Endothelial cell of umbilical vein (primary cell): Measurements from ENCODE around the gene SPATA7. TPM values are rescaled to one million over a fixed set of nuclear protein-coding genes. Genes with fewer than 3 reads are reported as not detected.

Experiments used
- BruUV-seq: library from RNA; stranded (reverse); fragments of 400-500 nt; replicated peaks from 2 replicates; lab custom pipeline; 2021; lab: Mats Ljungman, UMichigan
- CTCF ChIA-PET: fragments of 300-600, 350-600 bp; sonication (Branson Sonifier 250); formaldehyde crosslinking; loops from one replicate; lab custom pipeline; 2021; ENCODE audit warnings: antibody characterized with exemption, inconsistent platforms; lab: Charles Lee
- POLR2A ChIA-PET: fragments of 300-600, 350-600 bp; sonication (Branson Sonifier 250); formaldehyde crosslinking; loops from one replicate; lab custom pipeline; 2021; ENCODE audit warnings: antibody characterized with exemption, inconsistent platforms; lab: Charles Lee
- DNase-seq: peaks from one replicate; pipeline ENCODE4 v3.0.0-alpha.2; 2011; ENCODE audit warnings: low read depth, low spot score
- FAIRE-seq: peaks from 2 replicates; lab custom pipeline; 2011; peaks lifted over from hg19 to GRCh38; lab: Jason Lieb, UNC
- H2AFZ ChIP-seq: 2 replicates; pipeline ENCODE4 v1.6.0; 2012; ENCODE audit warnings: low read depth, low read length, control low read depth, inconsistent platforms
- H3K27ac ChIP-seq: 2 replicates; pipeline ENCODE4 v1.5.1; 2011; ENCODE audit warnings: low read depth, mild to moderate bottlenecking, control low read depth, low read length, moderate library complexity; ENCODE audit not compliant: insufficient read depth
- H3K27me3 ChIP-seq, 2 experiments: 2 replicates each; pipeline versions ENCODE4 v1.6.0 to v1.6.1; 2011; ENCODE audit warnings: low read length in 2 of 2, mixed read lengths in 1 of 2; ENCODE audit not compliant: control insufficient read depth in 2 of 2, insufficient read depth in 2 of 2
- H3K36me3 ChIP-seq, 2 experiments: 2 replicates in 1 of 2; 3 replicates in 1 of 2; pipeline ENCODE4 v1.5.1; 2011; ENCODE audit warnings: low read length in 2 of 2, mild to moderate bottlenecking in 1 of 2, moderate library complexity in 1 of 2; ENCODE audit not compliant: control insufficient read depth in 2 of 2, insufficient read depth in 2 of 2; ENCODE audit errors: extremely low read depth in 1 of 2
- H3K4me1 ChIP-seq: 3 replicates; pipeline ENCODE4 v1.5.1; 2011; ENCODE audit warnings: mild to moderate bottlenecking, low read length; ENCODE audit not compliant: control insufficient read depth, insufficient read depth; ENCODE audit errors: extremely low read depth
- H3K4me2 ChIP-seq: 2 replicates; pipeline ENCODE4 v1.6.1; 2011; ENCODE audit warnings: low read length, control low read depth, mixed read lengths; ENCODE audit not compliant: insufficient read depth
- H3K4me3 ChIP-seq, 3 experiments: fragments of 200-600 bp in 1 of 3; sonication (generic), shearing (Covaris generic) in 1 of 3; replicated peaks in 1 of 3; 2 replicates each; pipeline ENCODE4 v1.5.1; 2011 to 2016; ENCODE audit warnings: control low read depth in 3 of 3, low read length in 3 of 3, mild to moderate bottlenecking in 2 of 3, inconsistent platforms in 1 of 3, low read depth in 1 of 3, moderate library complexity in 1 of 3; ENCODE audit not compliant: insufficient read depth in 1 of 3
- H3K79me2 ChIP-seq: 2 replicates; pipeline ENCODE4 v1.6.0; 2012; ENCODE audit warnings: low read length, inconsistent platforms; ENCODE audit not compliant: control insufficient read depth, insufficient read depth
- H3K9ac ChIP-seq: replicated peaks from 2 replicates; pipeline ENCODE3; 2011; ENCODE audit warnings: low read length, control low read depth; ENCODE audit not compliant: insufficient read depth; ENCODE audit errors: extremely low read depth
- H3K9me1 ChIP-seq: replicated peaks from 3 replicates; pipeline ENCODE4 v1.6.0; 2011; ENCODE audit warnings: mild to moderate bottlenecking, low read length; ENCODE audit not compliant: control insufficient read depth, insufficient read depth; ENCODE audit errors: extremely low read depth
- H3K9me3 ChIP-seq: replicated peaks from 2 replicates; pipeline ENCODE4 v1.5.1; 2012; ENCODE audit warnings: low read length, inconsistent platforms; ENCODE audit not compliant: control insufficient read depth, insufficient read depth
- H4K20me1 ChIP-seq: replicated peaks from 2 replicates; pipeline ENCODE3; 2011; ENCODE audit warnings: mild to moderate bottlenecking, low read length; ENCODE audit not compliant: control insufficient read depth, insufficient read depth; ENCODE audit errors: extremely low read depth
- EZH2 ChIP-seq: IDR thresholded peaks from 2 replicates; pipeline ENCODE4 v1.6.1; 2012; ENCODE audit warnings: borderline replicate concordance, low read depth, mild to moderate bottlenecking, moderate library complexity, low read length, inconsistent platforms; ENCODE audit not compliant: severe bottlenecking
- FOS ChIP-seq: IDR thresholded peaks from 2 replicates; pipeline ENCODE4 v1.6.1; 2011; ENCODE audit warnings: mild to moderate bottlenecking, low read length, moderate library complexity, borderline replicate concordance; ENCODE audit not compliant: insufficient read depth
- GATA2 ChIP-seq: IDR thresholded peaks from 2 replicates; pipeline ENCODE4 v1.7.0; 2011; ENCODE audit warnings: low read depth, mild to moderate bottlenecking, moderate library complexity, mixed read lengths, low read length; ENCODE audit not compliant: insufficient read length, insufficient read depth
- JUN ChIP-seq: IDR thresholded peaks from 2 replicates; pipeline ENCODE4 v1.6.1; 2011; ENCODE audit warnings: borderline replicate concordance, low read depth; ENCODE audit not compliant: insufficient read length, insufficient read depth
- MYC ChIP-seq: IDR thresholded peaks from one replicate; pipeline ENCODE4 v1.6.1; 2011; ENCODE audit warnings: mild to moderate bottlenecking, low read depth, low read length
- POLR2A ChIP-seq: IDR thresholded peaks from 2 replicates; pipeline ENCODE4 v1.6.1; 2012; ENCODE audit warnings: low read depth, mild to moderate bottlenecking, control low read depth, low read length
- POLR2AphosphoS5 ChIP-seq: IDR thresholded peaks from 2 replicates; pipeline ENCODE4 v1.6.1; 2012; ENCODE audit warnings: low read depth, mild to moderate bottlenecking, control low read depth, low read length, moderate library complexity; ENCODE audit not compliant: insufficient read depth
- dilution Hi-C: fragments of 300-500 bp; cut with MboI; formaldehyde crosslinking; loops from one replicate; pipeline ENCODE4 v1.15.0; 2019; ENCODE audit warnings: low sequenced_read_pairs; ENCODE audit not compliant: extremely low pct_ligation_motif_present
- intact Hi-C: fragments of 100-400 bp; cut with micrococcal nuclease; formaldehyde crosslinking; loops from one replicate; pipeline ENCODE4 v1.10.0; 2022
- polyA plus RNA-seq, 4 experiments: library from polyadenylated mRNA; depleted of rRNA in 3 of 4; stranded (reverse) in 3 of 4; unstranded in 1 of 4; fragments of >200 nt; gene quantifications; 2 replicates each; pipeline versions ENCODE4 v1.2.1 to v1.2.3, GENCODE V29; 2011 to 2012; ENCODE audit warnings: missing spikeins in 1 of 4
- total RNA-seq: library from RNA; stranded (reverse); gene quantifications from 2 replicates; pipeline ENCODE4 v1.2.3, GENCODE V29; 2021
- TF ChIP-seq, protein P1 (sequence below), 2 donors: IDR thresholded peaks; 1 replicate in 1 of 2; 2 replicates in 1 of 2; pipeline ENCODE4 v1.5.1; 2011; ENCODE audit warnings: low read length in 2 of 2, mild to moderate bottlenecking in 2 of 2, moderate library complexity in 2 of 2, control low read depth in 1 of 2, inconsistent platforms in 1 of 2, low read depth in 1 of 2; ENCODE audit not compliant: insufficient read depth in 1 of 2; ENCODE audit errors: extremely low read depth in 1 of 2
- TF ChIP-seq, protein P2 (sequence below): IDR thresholded peaks from 2 replicates; pipeline ENCODE4 v1.6.1; 2011; ENCODE audit not compliant: insufficient read depth, insufficient read length

Gene SPATA7
- total and polyA plus RNA-seq, 2 donors (not counting 3 experiments of a cell fraction or from before 2014, with no cell fraction given) = 4.0 to 9.7 TPM

DNA sequence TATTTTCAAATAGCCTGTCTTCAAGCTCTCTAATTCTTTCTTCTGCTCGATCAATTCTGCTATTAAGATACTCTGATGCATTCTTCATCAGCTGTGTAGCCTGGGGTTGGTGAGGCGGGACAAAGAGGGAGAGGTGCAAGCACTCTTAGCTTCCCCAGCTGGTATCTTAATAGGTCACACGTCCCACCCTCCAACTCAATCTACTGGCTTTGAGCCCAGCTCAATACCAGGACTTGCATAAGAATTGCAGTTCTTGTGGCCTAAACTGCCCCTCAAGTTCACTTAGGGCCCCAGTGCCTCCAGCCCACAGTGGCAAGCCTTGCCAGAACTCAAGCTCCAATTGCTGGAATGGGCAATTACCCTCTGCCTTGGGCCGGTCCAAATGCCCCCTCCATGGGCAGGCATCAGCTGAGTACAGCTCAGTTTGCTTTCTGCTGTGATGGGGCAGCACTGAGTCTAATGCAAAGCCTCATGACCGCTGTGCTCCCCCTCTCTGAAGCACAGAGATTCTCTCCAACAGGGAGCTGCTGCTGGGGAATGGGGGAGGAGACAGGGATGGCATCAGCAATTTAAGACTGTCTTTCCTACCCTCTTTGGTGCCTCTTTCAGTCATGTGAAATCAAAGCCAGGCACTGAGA is 5.6 kb upstream of the SPATA7 start:
- Histone ChIP-seq H3K4me2 (no peak overlapping the region), H3K9ac (no peak overlapping the region), H3K36me3 (no peaks in the 10 kb centered on the region), H3K4me1 (peaks cover 3% of the 10 kb centered on the region), H3K79me2 (no peaks in the 10 kb centered on the region), H3K27me3 (peaks cover 11 to 22% of the 10 kb centered on the region in 2 experiments), H4K20me1 (no peaks in the 10 kb centered on the region), H2AFZ (no peak overlapping the region), H3K9me1 (no peaks in the 10 kb centered on the region), H3K27ac (no peak overlapping the region), H3K9me3 (no peaks in the 10 kb centered on the region), H3K4me3 (no peak overlapping the region)
- BruUV-seq = no TSS peak
- TF ChIP-seq EZH2 (no peak), POLR2AphosphoS5 (no peak), JUN (no peak), GATA2 (no peak), POLR2A (no peak), MYC (no peak), FOS (no peak)
- TF ChIP-seq, protein P1, sequence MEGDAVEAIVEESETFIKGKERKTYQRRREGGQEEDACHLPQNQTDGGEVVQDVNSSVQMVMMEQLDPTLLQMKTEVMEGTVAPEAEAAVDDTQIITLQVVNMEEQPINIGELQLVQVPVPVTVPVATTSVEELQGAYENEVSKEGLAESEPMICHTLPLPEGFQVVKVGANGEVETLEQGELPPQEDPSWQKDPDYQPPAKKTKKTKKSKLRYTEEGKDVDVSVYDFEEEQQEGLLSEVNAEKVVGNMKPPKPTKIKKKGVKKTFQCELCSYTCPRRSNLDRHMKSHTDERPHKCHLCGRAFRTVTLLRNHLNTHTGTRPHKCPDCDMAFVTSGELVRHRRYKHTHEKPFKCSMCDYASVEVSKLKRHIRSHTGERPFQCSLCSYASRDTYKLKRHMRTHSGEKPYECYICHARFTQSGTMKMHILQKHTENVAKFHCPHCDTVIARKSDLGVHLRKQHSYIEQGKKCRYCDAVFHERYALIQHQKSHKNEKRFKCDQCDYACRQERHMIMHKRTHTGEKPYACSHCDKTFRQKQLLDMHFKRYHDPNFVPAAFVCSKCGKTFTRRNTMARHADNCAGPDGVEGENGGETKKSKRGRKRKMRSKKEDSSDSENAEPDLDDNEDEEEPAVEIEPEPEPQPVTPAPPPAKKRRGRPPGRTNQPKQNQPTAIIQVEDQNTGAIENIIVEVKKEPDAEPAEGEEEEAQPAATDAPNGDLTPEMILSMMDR (IDR thresholded peaks at IDR 0.05; ENCODE audit: extremely low read depth in 1 of 2, insufficient read depth in 1 of 2, low read depth in 1 of 2, low read length in 2 of 2) = no peak
- TF ChIP-seq, protein P2, sequence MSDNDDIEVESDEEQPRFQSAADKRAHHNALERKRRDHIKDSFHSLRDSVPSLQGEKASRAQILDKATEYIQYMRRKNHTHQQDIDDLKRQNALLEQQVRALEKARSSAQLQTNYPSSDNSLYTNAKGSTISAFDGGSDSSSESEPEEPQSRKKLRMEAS = no peak
- dilution Hi-C loops = no loop called here
- intact Hi-C loops = loop anchor here (1.0 to 2.0 kb wide), 3 partner anchors 191 to 435 kb away; no protein-coding TSS in a partner anchor
- DNase-seq (no peak), FAIRE-seq (no peak)
- POLR2A ChIA-PET = no interaction called here
- CTCF ChIA-PET = interaction anchor here (0.7 to 2.8 kb wide), 12 partner anchors 8 to 444 kb away, joined by 3 to 25 read pairs (median 4); no protein-coding TSS in a partner anchor
